ENCODE data around the gene LDB1. TPM values are rescaled to one million over a fixed set of nuclear protein-coding genes. Genes with fewer than 3 reads are reported as not detected.
A peak's percentile ranks its signal among the peaks of the same experiment; 100 is the strongest.

The LDB1 gene
- total and polyA plus RNA-seq, 2 of the 13 experiments (the other 11 are each of a cell fraction or from before 2014, with no cell fraction given) = 17.2 to 45.5 TPM

DNA sequence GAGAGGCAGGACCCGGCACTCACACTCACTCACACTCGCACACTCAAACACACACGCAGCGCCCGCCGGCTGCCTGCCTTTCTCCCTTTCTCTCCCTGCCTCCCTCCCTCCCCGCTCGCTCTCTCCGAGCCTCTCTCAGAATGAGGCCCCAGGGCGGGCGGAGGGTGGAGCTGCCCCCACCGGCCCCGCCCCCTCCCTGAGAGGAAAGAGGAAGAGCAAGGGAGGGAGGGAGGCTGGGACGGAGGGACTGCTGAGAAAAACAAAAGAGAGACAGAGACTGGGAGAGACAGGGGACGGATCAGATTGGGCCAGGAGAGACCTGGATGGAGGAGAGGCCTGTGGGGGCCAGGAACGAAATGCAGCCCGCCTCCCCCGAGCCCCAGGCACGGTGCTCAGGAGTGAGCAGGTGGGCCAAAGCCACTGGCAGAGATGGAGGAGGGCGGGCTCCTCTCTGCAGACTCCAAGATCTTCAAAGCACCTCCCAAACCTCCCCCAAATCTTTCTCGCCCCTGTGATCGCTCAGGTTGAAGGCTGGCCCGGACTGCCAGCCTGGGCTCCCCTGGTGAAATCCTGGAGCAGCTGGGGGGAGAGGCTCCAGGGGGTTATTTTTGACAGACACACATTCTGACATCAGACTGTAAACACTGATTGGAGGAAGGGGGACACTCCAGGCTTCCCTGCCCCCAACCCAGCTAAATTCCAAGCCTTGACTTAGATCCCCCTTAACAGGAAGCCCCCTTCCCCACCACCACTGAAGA is 5.1 kb downstream of the LDB1 start (continued):
- no peak for TF ChIP-seq TIGD3 (CRISPR knock-in tag; IDR thresholded peaks at IDR 0.05; ENCODE audit: borderline replicate concordance)
- TF ChIP-seq PAXIP1 (CRISPR knock-in tag; conservative IDR thresholded peaks at IDR 0.05) = peak; percentile 68
- TF ChIP-seq, protein P1, sequence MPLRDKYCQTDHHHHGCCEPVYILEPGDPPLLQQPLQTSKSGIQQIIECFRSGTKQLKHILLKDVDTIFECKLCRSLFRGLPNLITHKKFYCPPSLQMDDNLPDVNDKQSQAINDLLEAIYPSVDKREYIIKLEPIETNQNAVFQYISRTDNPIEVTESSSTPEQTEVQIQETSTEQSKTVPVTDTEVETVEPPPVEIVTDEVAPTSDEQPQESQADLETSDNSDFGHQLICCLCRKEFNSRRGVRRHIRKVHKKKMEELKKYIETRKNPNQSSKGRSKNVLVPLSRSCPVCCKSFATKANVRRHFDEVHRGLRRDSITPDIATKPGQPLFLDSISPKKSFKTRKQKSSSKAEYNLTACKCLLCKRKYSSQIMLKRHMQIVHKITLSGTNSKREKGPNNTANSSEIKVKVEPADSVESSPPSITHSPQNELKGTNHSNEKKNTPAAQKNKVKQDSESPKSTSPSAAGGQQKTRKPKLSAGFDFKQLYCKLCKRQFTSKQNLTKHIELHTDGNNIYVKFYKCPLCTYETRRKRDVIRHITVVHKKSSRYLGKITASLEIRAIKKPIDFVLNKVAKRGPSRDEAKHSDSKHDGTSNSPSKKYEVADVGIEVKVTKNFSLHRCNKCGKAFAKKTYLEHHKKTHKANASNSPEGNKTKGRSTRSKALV (CRISPR knock-in tag; IDR thresholded peaks at IDR 0.05) = no peak
- no peak; the same call in 1 of the 2 replicates for TF ChIP-seq MYNN (CRISPR knock-in tag; IDR thresholded peaks at IDR 0.05; ENCODE audit: low read depth)
- TF ChIP-seq KIAA2018 (CRISPR knock-in tag; IDR thresholded peaks at IDR 0.05; ENCODE audit: borderline replicate concordance) = no peak
- TF ChIP-seq ZNF180 (CRISPR knock-in tag; IDR thresholded peaks at IDR 0.05; ENCODE audit: borderline replicate concordance, low read depth) = no peak
- no peak for TF ChIP-seq ZNF33B (CRISPR knock-in tag; IDR thresholded peaks at IDR 0.05)
- TF ChIP-seq, protein P2, sequence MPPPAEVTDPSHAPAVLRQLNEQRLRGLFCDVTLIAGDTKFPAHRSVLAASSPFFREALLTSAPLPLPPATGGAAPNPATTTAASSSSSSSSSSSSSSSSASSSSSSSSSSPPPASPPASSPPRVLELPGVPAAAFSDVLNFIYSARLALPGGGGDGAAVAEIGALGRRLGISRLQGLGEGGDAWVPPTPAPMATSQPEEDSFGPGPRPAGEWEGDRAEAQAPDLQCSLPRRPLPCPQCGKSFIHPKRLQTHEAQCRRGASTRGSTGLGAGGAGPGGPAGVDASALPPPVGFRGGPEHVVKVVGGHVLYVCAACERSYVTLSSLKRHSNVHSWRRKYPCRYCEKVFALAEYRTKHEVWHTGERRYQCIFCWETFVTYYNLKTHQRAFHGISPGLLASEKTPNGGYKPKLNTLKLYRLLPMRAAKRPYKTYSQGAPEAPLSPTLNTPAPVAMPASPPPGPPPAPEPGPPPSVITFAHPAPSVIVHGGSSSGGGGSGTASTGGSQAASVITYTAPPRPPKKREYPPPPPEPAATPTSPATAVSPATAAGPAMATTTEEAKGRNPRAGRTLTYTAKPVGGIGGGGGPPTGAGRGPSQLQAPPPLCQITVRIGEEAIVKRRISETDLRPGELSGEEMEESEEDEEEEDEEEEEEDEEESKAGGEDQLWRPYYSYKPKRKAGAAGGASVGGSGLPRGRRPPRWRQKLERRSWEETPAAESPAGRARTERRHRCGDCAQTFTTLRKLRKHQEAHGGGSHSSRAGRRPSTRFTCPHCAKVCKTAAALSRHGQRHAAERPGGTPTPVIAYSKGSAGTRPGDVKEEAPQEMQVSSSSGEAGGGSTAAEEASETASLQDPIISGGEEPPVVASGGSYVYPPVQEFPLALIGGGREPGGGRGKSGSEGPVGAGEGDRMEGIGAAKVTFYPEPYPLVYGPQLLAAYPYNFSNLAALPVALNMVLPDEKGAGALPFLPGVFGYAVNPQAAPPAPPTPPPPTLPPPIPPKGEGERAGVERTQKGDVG (CRISPR knock-in tag; IDR thresholded peaks at IDR 0.05; ENCODE audit: borderline replicate concordance) = no peak
